SJSA1 (cell line): Measurements from ENCODE around the gene DTNA. TPM values are rescaled to one million over a fixed set of nuclear protein-coding genes. Genes with fewer than 3 reads are reported as not detected.

Experiments
- DNase-seq, 2 experiments: peaks; one replicate each; pipeline ENCODE4 v3.0.0-alpha.2; 2015 to 2020; ENCODE audit warnings: low spot score in 2 of 2, low read depth in 1 of 2
- H3K27ac ChIP-seq: fragments of 250-450 bp; sonication (Bioruptor Pico); 2 replicates; pipeline ENCODE4 v1.5.1; 2020; ENCODE audit warnings: mild to moderate bottlenecking, moderate library complexity
- H3K27me3 ChIP-seq: fragments of 250-450 bp; sonication (Bioruptor Pico); replicated peaks from 2 replicates; pipeline ENCODE4 v1.5.1; 2020; ENCODE audit warnings: mild to moderate bottlenecking, moderate library complexity
- H3K36me3 ChIP-seq: fragments of 250-450 bp; sonication (Bioruptor Pico); 2 replicates; pipeline ENCODE4 v1.5.1; 2020; ENCODE audit warnings: mild to moderate bottlenecking
- H3K4me1 ChIP-seq: fragments of 250-450 bp; sonication (Bioruptor Pico); replicated peaks from 2 replicates; pipeline ENCODE4 v1.6.1; 2021; ENCODE audit warnings: mild to moderate bottlenecking
- H3K4me3 ChIP-seq: fragments of 250-450 bp; sonication (Bioruptor Pico); 2 replicates; pipeline ENCODE4 v1.5.1; 2020; ENCODE audit warnings: mild to moderate bottlenecking
- H3K9me3 ChIP-seq: fragments of 250-450 bp; sonication (Bioruptor Pico); replicated peaks from 2 replicates; pipeline ENCODE4 v1.5.1; 2020; ENCODE audit warnings: mild to moderate bottlenecking
- total RNA-seq: library from RNA; depleted of rRNA; stranded (reverse); fragments of >200 nt; shearing (Covaris generic); gene quantifications from 2 replicates; pipeline ENCODE4 v1.2.3, GENCODE V29; 2014

Gene DTNA
- total RNA-seq, 1 experiment from 2014 or later = 5.8 TPM

- Histone ChIP-seq H3K4me1 (0 out of 2 replicates have a peak, but pooled peaks cover 3% of the 10 kb centered on the region), H3K27me3 (no peaks in the 10 kb centered on the region), H3K36me3 (no peaks in the 10 kb centered on the region), H3K27ac (no peak overlapping the region), H3K4me3 (no peak overlapping the region), H3K9me3 (no peaks in the 10 kb centered on the region)
- DNase-seq = no peak
These were observed 79.8 kb downstream of the DTNA start for GRCh38 chr18:34789768-34790344.

DNA sequence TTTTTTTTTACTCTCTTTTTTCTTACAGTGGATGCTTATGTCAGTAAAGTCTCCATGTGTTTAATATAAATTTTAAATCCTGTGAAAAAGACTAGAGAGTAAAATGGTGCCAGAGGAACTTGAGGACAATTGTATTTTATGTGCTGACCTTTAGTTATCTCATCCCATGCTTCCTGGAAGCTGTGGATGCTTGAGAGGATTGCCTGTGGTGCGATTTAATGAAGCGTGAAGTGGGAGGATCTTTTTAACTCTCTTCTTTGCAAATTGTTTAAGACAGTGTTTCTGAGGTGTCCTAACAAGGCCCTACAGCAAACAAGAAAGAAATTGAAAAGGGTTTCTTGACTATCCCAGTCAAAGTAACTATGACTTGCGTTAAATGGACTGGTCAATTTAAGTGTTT, 84.2 kb downstream of the DTNA start:
- 0 out of 2 replicates have a peak, but pooled peaks cover 3% of the 10 kb centered on the region for H3K4me1 ChIP-seq
- DNase-seq = no peak
- H3K27ac ChIP-seq = no peak overlapping the region
- H3K4me3 ChIP-seq = no peak overlapping the region
- no peaks in the 10 kb centered on the region for H3K9me3 ChIP-seq
- no peaks in the 10 kb centered on the region for H3K27me3 ChIP-seq
- no peaks in the 10 kb centered on the region for H3K36me3 ChIP-seq

DNA sequence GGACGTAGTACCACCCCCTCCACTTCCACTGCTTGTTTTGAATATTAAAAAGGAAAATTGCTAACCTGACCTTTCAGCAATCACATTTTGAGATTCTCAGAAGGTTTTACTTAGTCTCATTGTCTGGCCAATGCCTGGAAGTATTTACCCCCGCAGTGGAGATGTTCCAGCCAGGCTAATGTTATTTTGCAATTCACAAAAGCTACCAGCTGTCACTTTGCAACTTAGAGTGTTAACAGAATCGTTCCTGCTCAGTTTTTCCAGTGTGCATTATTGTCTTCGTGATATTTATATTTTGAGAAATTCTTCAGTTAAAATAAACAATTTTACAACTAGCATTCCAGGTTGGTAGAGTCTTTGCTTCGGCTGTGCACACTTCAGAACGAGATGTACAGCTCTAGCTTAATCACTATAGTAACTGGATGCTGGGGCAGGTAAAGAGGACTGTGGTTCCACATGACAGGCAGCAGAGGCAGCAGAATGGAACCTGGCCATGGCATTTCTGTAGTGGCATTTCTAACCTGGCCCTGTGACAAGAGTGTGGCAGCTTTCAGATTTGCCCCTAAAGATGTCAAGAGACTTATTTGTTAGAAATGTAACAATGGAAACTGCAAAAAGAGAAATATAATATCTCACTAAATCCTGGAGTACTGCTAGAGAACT, 85.1 kb downstream of the DTNA start:
- 0 out of 2 replicates have a peak, but pooled peaks cover under 1% of the 10 kb centered on the region for H3K4me1 ChIP-seq
- no peaks in the 10 kb centered on the region for H3K27me3 ChIP-seq
- H3K27ac ChIP-seq = no peak overlapping the region
- no peak overlapping the region for H3K4me3 ChIP-seq
- H3K36me3 ChIP-seq = no peaks in the 10 kb centered on the region
- DNase-seq = no peak
- H3K9me3 ChIP-seq = no peaks in the 10 kb centered on the region

DNA sequence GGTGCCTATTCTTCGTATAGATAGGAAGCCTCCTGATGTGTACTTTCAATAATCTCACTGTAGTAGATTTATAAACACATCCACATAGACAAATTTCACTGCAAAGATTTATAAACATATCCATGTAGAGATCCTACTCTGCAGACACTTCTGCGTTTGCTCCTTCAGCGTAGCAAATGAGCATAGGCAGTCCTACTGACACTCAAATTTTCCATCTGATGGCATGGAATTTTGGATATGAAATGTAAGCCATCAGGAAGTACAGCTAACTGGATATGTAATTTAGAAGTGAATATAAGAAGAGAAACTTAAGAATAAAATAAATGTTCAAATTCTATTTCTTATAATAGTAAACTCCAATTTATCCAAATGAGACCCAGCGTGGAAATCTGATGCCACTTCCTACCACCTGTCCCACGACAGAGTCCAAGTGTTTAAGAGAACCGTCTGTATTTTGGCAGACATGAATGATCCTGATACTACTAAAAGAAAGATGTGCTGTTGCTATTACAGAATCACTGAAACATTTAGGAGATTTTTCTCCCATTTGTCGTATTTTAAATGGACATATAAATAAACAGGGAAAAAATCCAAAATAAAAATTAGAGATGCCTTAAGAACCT, 86.0 kb downstream of the DTNA start:
- no peaks in the 10 kb centered on the region for H3K9me3 ChIP-seq
- H3K4me1 ChIP-seq = no peaks in the 10 kb centered on the region
- H3K27me3 ChIP-seq = no peaks in the 10 kb centered on the region
- H3K4me3 ChIP-seq = no peak overlapping the region
- no peak for DNase-seq
- H3K36me3 ChIP-seq = no peaks in the 10 kb centered on the region
- H3K27ac ChIP-seq = no peak overlapping the region

DNA sequence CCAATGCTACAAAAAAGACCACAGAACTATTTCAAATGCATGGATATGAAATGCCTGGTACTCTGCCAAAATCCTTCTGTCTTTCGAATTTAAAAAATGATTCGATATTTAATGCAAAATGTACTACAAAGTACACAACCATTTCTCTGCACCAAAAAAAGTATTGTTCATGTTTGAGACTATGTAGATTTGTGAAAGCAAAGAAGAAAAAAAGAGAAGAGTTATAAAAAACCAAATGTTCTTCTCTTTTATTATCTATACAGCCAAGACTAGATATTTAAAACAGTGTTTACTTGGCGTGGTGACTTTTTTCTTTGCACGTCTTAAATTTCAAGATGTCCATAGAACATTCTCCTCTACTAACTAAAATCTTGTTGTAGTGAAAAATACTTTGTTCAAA, 89.2 kb downstream of the DTNA start:
- no peaks in the 10 kb centered on the region for H3K9me3 ChIP-seq

DNA sequence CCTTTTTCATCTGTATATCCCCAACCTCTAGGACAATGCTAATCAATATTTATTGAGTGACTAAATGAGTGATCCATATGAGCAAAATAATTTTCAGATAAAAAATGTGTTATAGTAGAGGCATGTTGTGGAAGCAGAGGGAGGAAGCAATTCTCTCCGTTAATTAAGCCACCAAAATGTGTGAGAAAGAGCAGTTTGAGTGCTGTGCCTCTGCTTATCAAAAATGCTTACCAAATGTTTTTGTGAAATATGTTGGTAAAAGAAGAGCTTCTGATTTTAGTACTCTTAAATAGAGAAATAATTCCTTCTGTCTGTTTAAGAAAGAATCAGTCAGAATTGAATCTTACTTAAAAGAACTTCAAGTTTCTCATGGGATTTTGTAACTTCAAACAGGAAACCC, 90.3 kb downstream of the DTNA start:
- H3K36me3 ChIP-seq = no peaks in the 10 kb centered on the region
- no peaks in the 10 kb centered on the region for H3K4me1 ChIP-seq
- no peak overlapping the region for H3K4me3 ChIP-seq
- no peaks in the 10 kb centered on the region for H3K9me3 ChIP-seq
- no peaks in the 10 kb centered on the region for H3K27me3 ChIP-seq
- no peak overlapping the region for H3K27ac ChIP-seq
- no peak for DNase-seq

More for the DNA sequence above, 89.2 kb downstream of the DTNA start:
- H3K27me3 ChIP-seq = no peaks in the 10 kb centered on the region
- no peaks in the 10 kb centered on the region for H3K4me1 ChIP-seq
- no peak overlapping the region for H3K4me3 ChIP-seq
- no peak overlapping the region for H3K27ac ChIP-seq
- no peak for DNase-seq
- no peaks in the 10 kb centered on the region for H3K36me3 ChIP-seq

DNA sequence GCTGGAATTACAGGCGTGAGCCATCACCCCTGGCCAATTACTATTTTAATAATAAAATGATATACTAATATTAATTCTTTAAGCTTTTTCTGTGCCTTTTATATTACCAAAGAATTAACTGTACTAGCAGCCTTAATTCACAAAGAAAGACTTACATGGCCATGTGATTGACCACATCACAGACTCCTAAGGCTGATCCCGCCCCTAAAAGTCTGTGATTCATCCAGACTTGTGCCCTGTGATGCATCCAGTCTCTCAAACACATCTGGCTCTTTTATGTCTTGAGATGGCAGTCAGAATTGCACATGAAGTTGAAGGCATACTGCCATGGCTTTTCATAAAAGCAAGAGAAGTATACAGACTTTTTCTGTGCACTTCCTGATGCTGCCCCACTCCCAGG, 91.7 kb downstream of the DTNA start:
- Histone ChIP-seq H3K9me3 (no peaks in the 10 kb centered on the region), H3K4me3 (no peak overlapping the region), H3K36me3 (no peaks in the 10 kb centered on the region), H3K27me3 (no peaks in the 10 kb centered on the region), H3K4me1 (no peaks in the 10 kb centered on the region), H3K27ac (no peak overlapping the region)
- no peak for DNase-seq

DNA sequence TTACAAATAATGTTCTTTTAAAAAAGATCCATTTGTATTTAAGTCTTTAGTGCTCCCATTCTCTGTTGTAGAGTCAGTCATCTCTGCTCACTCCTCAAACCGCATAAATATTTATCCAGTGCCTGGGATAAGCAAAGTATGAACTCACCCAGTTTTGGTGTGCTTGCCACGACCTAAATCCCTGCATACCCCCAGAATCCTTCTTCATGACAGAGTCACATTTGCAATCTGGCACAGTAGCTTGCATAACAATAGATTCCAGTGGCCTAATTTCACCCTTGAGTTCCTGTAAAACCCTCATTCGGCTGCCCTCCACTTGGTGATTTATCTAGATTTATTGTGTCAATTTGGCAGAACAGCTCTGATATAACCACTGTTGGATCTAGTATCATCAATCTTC, 92.9 kb downstream of the DTNA start:
- Histone ChIP-seq H3K4me1 (no peaks in the 10 kb centered on the region), H3K27me3 (no peaks in the 10 kb centered on the region), H3K27ac (no peak overlapping the region), H3K4me3 (no peak overlapping the region), H3K9me3 (no peaks in the 10 kb centered on the region), H3K36me3 (no peaks in the 10 kb centered on the region)
- DNase-seq = no peak

DNA sequence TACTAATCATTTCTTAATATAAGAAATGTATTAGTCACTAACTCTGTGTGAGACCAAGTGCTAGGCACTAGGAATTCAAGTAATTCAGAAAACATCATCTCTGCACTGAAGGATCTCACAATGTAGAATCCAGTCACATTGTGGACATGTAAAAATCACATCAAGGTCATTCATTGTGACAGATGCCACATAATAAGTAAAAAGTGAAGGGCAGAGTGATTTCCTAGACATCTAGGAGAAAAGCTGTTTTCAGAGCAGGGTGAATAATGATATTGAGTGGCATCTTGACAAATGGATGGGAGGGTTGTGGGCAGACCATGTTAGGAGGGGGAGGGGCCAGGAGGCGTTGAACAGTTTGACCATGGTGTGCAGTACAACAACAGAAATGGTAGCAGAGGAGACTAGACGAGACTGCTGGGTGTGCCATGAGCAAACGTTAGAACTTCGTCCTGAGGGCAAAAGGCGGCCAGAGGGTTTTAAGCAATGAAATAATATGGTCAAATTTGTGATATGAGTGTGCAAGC, 93.8 kb downstream of the DTNA start:
- no peaks in the 10 kb centered on the region for H3K4me1 ChIP-seq
- H3K27ac ChIP-seq = no peak overlapping the region

GRCh38 chr18:34805103-34805877, 95.2 kb downstream of the DTNA start:
- no peaks in the 10 kb centered on the region for H3K4me1 ChIP-seq
- H3K9me3 ChIP-seq = no peaks in the 10 kb centered on the region
- no peak for DNase-seq
- no peak overlapping the region for H3K4me3 ChIP-seq
- no peak overlapping the region for H3K27ac ChIP-seq
- H3K27me3 ChIP-seq = no peaks in the 10 kb centered on the region
- H3K36me3 ChIP-seq = no peaks in the 10 kb centered on the region

More for the DNA sequence above, 93.8 kb downstream of the DTNA start:
- no peak overlapping the region for H3K4me3 ChIP-seq
- no peak for DNase-seq
- H3K36me3 ChIP-seq = no peaks in the 10 kb centered on the region
- H3K27me3 ChIP-seq = no peaks in the 10 kb centered on the region
- H3K9me3 ChIP-seq = no peaks in the 10 kb centered on the region

DNA sequence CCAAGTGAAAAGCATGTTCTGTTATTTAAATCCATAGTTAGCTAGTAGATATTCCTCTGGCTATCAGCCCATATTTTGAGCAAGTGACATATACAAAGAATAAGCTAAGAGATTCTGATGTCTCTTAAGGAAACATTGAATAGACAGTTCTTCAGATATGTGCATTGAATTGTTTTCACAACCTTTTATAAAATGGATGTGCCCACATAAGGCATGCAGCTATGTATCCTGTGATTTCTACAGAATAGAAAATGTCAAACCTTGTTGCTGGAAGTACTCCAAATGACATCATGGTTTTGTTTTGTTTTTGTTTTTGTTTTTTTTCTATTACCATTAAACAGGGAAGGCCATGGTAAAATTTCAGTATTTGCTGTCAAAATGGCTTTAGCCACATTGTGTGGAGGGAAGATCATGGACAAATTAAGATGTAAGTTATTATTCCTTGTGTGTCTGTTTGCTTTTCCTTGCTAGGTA, 95.8 kb downstream of the DTNA start:
- H3K27me3 ChIP-seq = no peaks in the 10 kb centered on the region
- no peaks in the 10 kb centered on the region for H3K4me1 ChIP-seq
- H3K9me3 ChIP-seq = no peaks in the 10 kb centered on the region
- H3K36me3 ChIP-seq = no peaks in the 10 kb centered on the region
- H3K4me3 ChIP-seq = no peak overlapping the region
- H3K27ac ChIP-seq = no peak overlapping the region
- DNase-seq = no peak

GRCh38 chr18:34806527-34806926, 96.4 kb downstream of the DTNA start:
- DNase-seq = no peak
- no peaks in the 10 kb centered on the region for H3K4me1 ChIP-seq
- H3K27ac ChIP-seq = no peak overlapping the region
- no peaks in the 10 kb centered on the region for H3K36me3 ChIP-seq
- H3K4me3 ChIP-seq = no peak overlapping the region
- H3K27me3 ChIP-seq = no peaks in the 10 kb centered on the region
- no peaks in the 10 kb centered on the region for H3K9me3 ChIP-seq

GRCh38 chr18:34807106-34807796, 97.2 kb downstream of the DTNA start:
- Histone ChIP-seq H3K9me3 (no peaks in the 10 kb centered on the region), H3K4me3 (no peak overlapping the region), H3K27me3 (no peaks in the 10 kb centered on the region), H3K36me3 (no peaks in the 10 kb centered on the region), H3K4me1 (no peaks in the 10 kb centered on the region), H3K27ac (no peak overlapping the region)
- no peak for DNase-seq
